GM23248 (cell line): ENCODE measurements around the gene MYEOV.

ENCODE experiments used
- EZH2 ChIP-seq: fragments of 200-600 bp; sonication (generic); IDR thresholded peaks from 2 replicates; pipeline ENCODE4 v1.6.1; 2018; ENCODE audit warnings: antibody characterized with exemption, mild to moderate bottlenecking; ENCODE audit not compliant: insufficient read depth, poor library complexity, severe bottlenecking
- EZH2phosphoT487 ChIP-seq: fragments of 200-600 bp; sonication (generic); IDR thresholded peaks from 2 replicates; pipeline ENCODE4 v1.6.1; 2018; ENCODE audit warnings: antibody characterized with exemption, moderate library complexity, mild to moderate bottlenecking, low read depth; ENCODE audit not compliant: insufficient read depth

DNA sequence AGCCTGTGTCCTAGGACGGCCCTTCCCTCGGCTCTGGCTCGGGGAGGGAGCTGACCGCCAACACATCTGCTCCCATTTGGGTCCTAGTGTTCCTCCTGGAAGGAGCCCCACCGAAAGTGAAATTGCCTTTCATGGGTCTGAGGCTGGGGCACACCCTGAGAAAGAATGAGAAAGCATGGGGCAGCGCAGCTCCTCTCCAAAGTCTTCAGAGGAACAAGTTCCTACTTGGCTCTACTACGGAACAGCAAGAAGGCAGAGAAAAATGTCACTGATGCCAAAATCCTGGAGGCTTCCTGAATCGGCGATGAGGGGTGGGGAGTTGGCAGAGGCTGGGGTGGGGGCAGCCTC, 41.5 kb upstream of the MYEOV start:
- TF ChIP-seq EZH2phosphoT487 (no peak), EZH2 (no peak)
